ENCODE measurements around the gene SSH2.

GRCh38 chr17:29949696-29950095 lies 19.7 kb upstream of the SSH2 start:
- TF ChIP-seq CTCF (IDR thresholded peaks at IDR 0.05; ENCODE audit: insufficient read depth, low read length, poor library complexity, severe bottlenecking): no peak
- no peak for TF ChIP-seq EZH2phosphoT487 (conservative IDR thresholded peaks at IDR 0.05; ENCODE audit: low read length)

Data from SU-DHL-6 (cell line).